HCT116 (cell line): ENCODE results near the gene PIGM. TPM values are rescaled to one million over a fixed set of nuclear protein-coding genes. Genes with fewer than 3 reads are reported as not detected.

Experiments used
- ATAC-seq: fragments of 200-7000 bp; cut with Tn5 transposase; 2 replicates; pipeline ENCODE4 v1.9.1; 2020; ENCODE audit warnings: mild to moderate bottlenecking, moderate library complexity
- BruUV-seq: library from RNA; stranded (reverse); fragments of 400-500 nt; replicated peaks from 2 replicates; lab custom pipeline; 2021; lab: Mats Ljungman, UMichigan
- CTCF ChIA-PET: fragments of 300-600 bp; sonication (Branson Sonifier 250); formaldehyde crosslinking; loops from one replicate; lab custom pipeline; 2021; ENCODE audit warnings: antibody characterized with exemption; lab: Charles Lee
- POLR2A ChIA-PET: fragments of 300-600, 350-600 bp; sonication (Branson Sonifier 250); formaldehyde crosslinking; loops from one replicate; lab custom pipeline; 2021; ENCODE audit warnings: antibody characterized with exemption; lab: Charles Lee
- RAD21 ChIA-PET, 2 experiments: fragments of 300-600 bp; sonication (Branson Sonifier 250); formaldehyde crosslinking; loops; one replicate each; lab custom pipeline; 2023; ENCODE audit warnings: low total read pairs in 2 of 2; ENCODE audit not compliant: uncharacterized antibody in 2 of 2, unreplicated experiment in 2 of 2, low non-redundant PET in 1 of 2; lab: Charles Lee
- DNase-seq: peaks from one replicate; pipeline ENCODE4 v3.0.0-alpha.2; 2010; ENCODE audit warnings: low read depth, low spot score
- H2AFZ ChIP-seq: fragments of 200-600 bp; shearing (Covaris generic), sonication (generic); 2 replicates; pipeline ENCODE4 v1.6.1; 2017; ENCODE audit warnings: low read depth, mixed run types, mixed read lengths, antibody characterized with exemption, low read length; ENCODE audit not compliant: poor library complexity, severe bottlenecking
- H3K27ac ChIP-seq: 2 replicates; pipeline ENCODE4 v1.5.1; 2012; ENCODE audit warnings: low read depth, low read length
- H3K27me3 ChIP-seq: fragments of 200-600 bp; sonication (generic); 2 replicates; pipeline ENCODE4 v1.6.1; 2016; ENCODE audit warnings: mixed run types, low read length, mixed read lengths; ENCODE audit not compliant: insufficient read depth
- H3K36me3 ChIP-seq, 2 experiments: fragments of 200-500 bp in 1 of 2; fragments of 200-600 bp in 1 of 2; sonication (Bioruptor generic) in 1 of 2; sonication (generic) in 1 of 2; 2 replicates each; pipeline versions ENCODE4 v1.5.1 to v1.6.1; 2014 to 2016; ENCODE audit warnings: low read length in 2 of 2, inconsistent platforms in 1 of 2, mixed read lengths in 1 of 2, mixed run types in 1 of 2; ENCODE audit not compliant: insufficient read depth in 2 of 2, control insufficient read depth in 1 of 2
- H3K4me1 ChIP-seq, 2 experiments: fragments of 200-600 bp in 1 of 2; sonication (generic) in 1 of 2; 2 replicates each; pipeline versions ENCODE4 v1.5.1 to v1.6.1; 2012 to 2017; ENCODE audit warnings: low read length in 2 of 2, inconsistent platforms in 1 of 2, mild to moderate bottlenecking in 1 of 2, mixed read lengths in 1 of 2, mixed run types in 1 of 2, moderate library complexity in 1 of 2; ENCODE audit not compliant: insufficient read depth in 2 of 2, control insufficient read depth in 1 of 2
- H3K4me2 ChIP-seq: fragments of 200-600 bp; sonication (generic); 2 replicates; pipeline ENCODE4 v1.6.1; 2017; ENCODE audit warnings: mixed run types, low read length, mixed read lengths
- H3K4me3 ChIP-seq, 2 experiments: fragments of 200-600 bp in 1 of 2; sonication (generic) in 1 of 2; replicated peaks in 1 of 2; 2 replicates each; pipeline ENCODE4 v1.5.1; 2011 to 2016; ENCODE audit warnings: low read length in 2 of 2, control low read depth in 1 of 2, low read depth in 1 of 2, mild to moderate bottlenecking in 1 of 2, mixed read lengths in 1 of 2, mixed run types in 1 of 2
- H3K79me2 ChIP-seq: fragments of 200-600 bp; sonication (generic); 2 replicates; pipeline ENCODE4 v1.6.1; 2017; ENCODE audit warnings: mild to moderate bottlenecking, mixed run types, low read length, moderate library complexity, mixed read lengths; ENCODE audit not compliant: insufficient read depth
- H3K9ac ChIP-seq: fragments of 200-600 bp; sonication (generic); 2 replicates; pipeline ENCODE4 v1.6.1; 2016; ENCODE audit warnings: low read length, mixed read lengths
- H3K9me2 ChIP-seq: fragments of 200-600 bp; sonication (generic), shearing (Covaris generic); 2 replicates; pipeline ENCODE4 v1.6.1; 2017; ENCODE audit warnings: mixed run types, mild to moderate bottlenecking, moderate library complexity; ENCODE audit not compliant: insufficient read depth
- H3K9me3 ChIP-seq, 2 experiments: fragments of 200-500 bp in 1 of 2; fragments of 200-600 bp in 1 of 2; sonication (Bioruptor generic) in 1 of 2; sonication (generic) in 1 of 2; 2 replicates each; pipeline ENCODE4 v1.6.1; 2014 to 2017; ENCODE audit warnings: low read length in 2 of 2, mixed read lengths in 2 of 2, inconsistent platforms in 1 of 2, low read depth in 1 of 2, mild to moderate bottlenecking in 1 of 2, mixed run types in 1 of 2, moderate library complexity in 1 of 2; ENCODE audit not compliant: control insufficient read depth in 1 of 2, insufficient read depth in 1 of 2
- H4K20me1 ChIP-seq: fragments of 200-600 bp; sonication (generic), shearing (Covaris generic); 2 replicates; pipeline ENCODE4 v1.6.1; 2017; ENCODE audit warnings: mixed run types, mild to moderate bottlenecking, moderate library complexity; ENCODE audit not compliant: insufficient read depth
- CBX3 ChIP-seq: IDR thresholded peaks from 2 replicates; pipeline ENCODE4 v1.6.1; 2012; ENCODE audit warnings: low read depth
- CEBPB ChIP-seq: IDR thresholded peaks from 2 replicates; pipeline ENCODE4 v1.6.1; 2012; ENCODE audit warnings: low read depth
- EGR1 ChIP-seq: IDR thresholded peaks from 2 replicates; pipeline ENCODE4 v1.6.1; 2012; ENCODE audit warnings: low read depth
- EZH2 ChIP-seq: fragments of 200-600 bp; sonication (generic); IDR thresholded peaks from 2 replicates; pipeline ENCODE4 v1.6.1; 2017; ENCODE audit warnings: antibody characterized with exemption, mixed run types
- JUND ChIP-seq: IDR thresholded peaks from 2 replicates; pipeline ENCODE4 v1.6.1; 2012
- POLR2AphosphoS5 ChIP-seq: IDR thresholded peaks from 2 replicates; pipeline ENCODE4 v1.6.1; 2011; ENCODE audit warnings: mild to moderate bottlenecking, low read depth, low read length, moderate library complexity
- RAD21 ChIP-seq: IDR thresholded peaks from 2 replicates; pipeline ENCODE4 v1.6.1; 2012; ENCODE audit warnings: low read depth, mild to moderate bottlenecking
- TCF7L2 ChIP-seq: IDR thresholded peaks from 2 replicates; pipeline ENCODE4 v1.7.0; 2011; ENCODE audit warnings: borderline replicate concordance, inconsistent platforms; ENCODE audit not compliant: insufficient read depth, insufficient read length; ENCODE audit errors: extremely low read depth
- intact Hi-C: fragments of 100-400 bp; cut with micrococcal nuclease; formaldehyde crosslinking; loops from 2 replicates; pipeline ENCODE4 v1.10.0; 2022
- total RNA-seq: library from RNA; stranded (reverse); gene quantifications from one replicate; pipeline ENCODE4 v1.2.1, GENCODE V29; 2021; ENCODE audit not compliant: unreplicated experiment
- TF ChIP-seq, protein P1 (sequence below), 3 experiments: fragments of 200-600 bp in 1 of 3; sonication (generic) in 1 of 3; IDR thresholded peaks in 2 of 3; conservative IDR thresholded peaks in 1 of 3; 2 replicates each; pipeline ENCODE4 v1.5.1; 2012 to 2017; ENCODE audit warnings: low read depth in 2 of 3, low read length in 2 of 3, antibody characterized with exemption in 1 of 3, borderline replicate concordance in 1 of 3, control low read depth in 1 of 3, mild to moderate bottlenecking in 1 of 3, mixed read lengths in 1 of 3, mixed run types in 1 of 3, moderate library complexity in 1 of 3; ENCODE audit not compliant: insufficient read depth in 1 of 3
- TF ChIP-seq, protein P2 (sequence below): IDR thresholded peaks from 2 replicates; pipeline ENCODE4 v1.6.1; 2012

Gene PIGM
- total RNA-seq, 1 experiment from 2014 or later: 4.1 TPM

DNA sequence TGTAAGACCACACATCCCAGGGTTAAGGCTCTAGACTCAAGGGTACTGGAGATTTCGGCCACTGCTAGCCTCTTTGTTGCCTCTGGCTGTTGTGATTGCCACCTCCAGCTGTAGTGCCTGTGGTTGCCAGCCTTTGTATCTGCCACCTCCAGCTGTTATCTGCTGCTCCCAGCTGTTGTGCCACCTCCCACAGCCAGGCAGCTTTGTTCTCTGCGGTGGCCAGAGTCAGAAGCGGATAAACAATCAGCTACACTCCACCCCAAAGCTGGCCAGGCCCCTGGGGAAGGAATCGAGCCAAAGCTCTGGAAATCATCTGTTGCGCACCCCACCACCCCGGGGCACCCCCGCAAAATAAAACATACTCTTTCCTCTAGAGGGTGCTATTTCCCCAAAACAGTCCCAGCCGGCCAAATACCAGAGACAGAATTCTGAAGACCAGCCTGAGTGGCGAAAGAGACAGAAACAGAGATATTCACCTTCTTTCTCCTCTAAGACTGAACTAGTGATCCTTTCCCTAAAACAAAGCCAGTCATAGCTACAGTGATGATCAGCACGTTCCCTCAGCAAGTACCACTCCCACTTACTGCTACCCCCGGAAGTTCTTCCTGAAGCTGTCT lies 14.8 kb upstream of the PIGM start:
- no peak overlapping the region for H3K9ac ChIP-seq
- ChIA-PET CTCF (interaction anchor here (0.6 to 2.9 kb wide), 19 partner anchors 10 to 1921 kb away, joined by 3 to 33 read pairs (median 5); partner anchors contain the start of genes IGSF8, KCNJ9 and PIGM), POLR2A (no interaction called here), RAD21 (interaction anchor here (0.5 to 1.8 kb wide), 5 partner anchors 27 to 329 kb away, joined by 3 to 5 read pairs (median 3); partner anchors contain the start of gene KCNJ9 (in 1 of the 2))
- peak; percentile 90 for ATAC-seq
- H3K79me2 ChIP-seq: no peaks in the 10 kb centered on the region
- no peak overlapping the region for H3K4me3 ChIP-seq
- H4K20me1 ChIP-seq: no peaks in the 10 kb centered on the region
- H3K4me1 ChIP-seq: peaks cover 4 to 6% of the 10 kb centered on the region in 2 experiments; a peak in 3 of 4 replicates
- peak overlapping the region; percentile 46 for H3K4me2 ChIP-seq
- no peaks in the 10 kb centered on the region for H3K36me3 ChIP-seq
- intact Hi-C loops: loop anchor here (1.0 kb wide), 1 partner anchor 32 kb away; no protein-coding TSS in a partner anchor
- TF ChIP-seq POLR2AphosphoS5: no peak
- TF ChIP-seq, protein P1, sequence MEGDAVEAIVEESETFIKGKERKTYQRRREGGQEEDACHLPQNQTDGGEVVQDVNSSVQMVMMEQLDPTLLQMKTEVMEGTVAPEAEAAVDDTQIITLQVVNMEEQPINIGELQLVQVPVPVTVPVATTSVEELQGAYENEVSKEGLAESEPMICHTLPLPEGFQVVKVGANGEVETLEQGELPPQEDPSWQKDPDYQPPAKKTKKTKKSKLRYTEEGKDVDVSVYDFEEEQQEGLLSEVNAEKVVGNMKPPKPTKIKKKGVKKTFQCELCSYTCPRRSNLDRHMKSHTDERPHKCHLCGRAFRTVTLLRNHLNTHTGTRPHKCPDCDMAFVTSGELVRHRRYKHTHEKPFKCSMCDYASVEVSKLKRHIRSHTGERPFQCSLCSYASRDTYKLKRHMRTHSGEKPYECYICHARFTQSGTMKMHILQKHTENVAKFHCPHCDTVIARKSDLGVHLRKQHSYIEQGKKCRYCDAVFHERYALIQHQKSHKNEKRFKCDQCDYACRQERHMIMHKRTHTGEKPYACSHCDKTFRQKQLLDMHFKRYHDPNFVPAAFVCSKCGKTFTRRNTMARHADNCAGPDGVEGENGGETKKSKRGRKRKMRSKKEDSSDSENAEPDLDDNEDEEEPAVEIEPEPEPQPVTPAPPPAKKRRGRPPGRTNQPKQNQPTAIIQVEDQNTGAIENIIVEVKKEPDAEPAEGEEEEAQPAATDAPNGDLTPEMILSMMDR (IDR thresholded peaks at IDR 0.05 in 2 of 3, conservative IDR thresholded peaks at IDR 0.05 in 1 of 3; ENCODE audit: borderline replicate concordance in 1 of 3, insufficient read depth in 1 of 3, low read depth in 2 of 3, low read length in 2 of 3): peak; percentile 66 to 88 (median 81)
- no peak for TF ChIP-seq TCF7L2
- no peak for TF ChIP-seq EZH2
- TF ChIP-seq CBX3: no peak
- TF ChIP-seq JUND: no peak
- TF ChIP-seq, protein P2, sequence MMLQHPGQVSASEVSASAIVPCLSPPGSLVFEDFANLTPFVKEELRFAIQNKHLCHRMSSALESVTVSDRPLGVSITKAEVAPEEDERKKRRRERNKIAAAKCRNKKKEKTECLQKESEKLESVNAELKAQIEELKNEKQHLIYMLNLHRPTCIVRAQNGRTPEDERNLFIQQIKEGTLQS: no peak
- TF ChIP-seq RAD21: peak; percentile 76
- peak; percentile 65 for TF ChIP-seq EGR1
- no peak for TF ChIP-seq CEBPB
- H3K9me2 ChIP-seq: no peaks in the 10 kb centered on the region
- no peaks in the 10 kb centered on the region for H3K9me3 ChIP-seq
- peak overlapping the region; percentile 71 for H2AFZ ChIP-seq
- no peak overlapping the region for H3K27ac ChIP-seq
- BruUV-seq: no TSS peak
- no peak for DNase-seq
- peaks cover 13% of the 10 kb centered on the region for H3K27me3 ChIP-seq
